GM21381 (cell line): ENCODE results near the gene CSK.

Source experiments
- ATAC-seq: cut with Tn5 transposase; IDR thresholded peaks from one replicate; pipeline ENCODE4 v1.9.1; 2021; ENCODE audit warnings: mild to moderate bottlenecking, moderate library complexity; ENCODE audit not compliant: unreplicated experiment

The CSK gene

DNA sequence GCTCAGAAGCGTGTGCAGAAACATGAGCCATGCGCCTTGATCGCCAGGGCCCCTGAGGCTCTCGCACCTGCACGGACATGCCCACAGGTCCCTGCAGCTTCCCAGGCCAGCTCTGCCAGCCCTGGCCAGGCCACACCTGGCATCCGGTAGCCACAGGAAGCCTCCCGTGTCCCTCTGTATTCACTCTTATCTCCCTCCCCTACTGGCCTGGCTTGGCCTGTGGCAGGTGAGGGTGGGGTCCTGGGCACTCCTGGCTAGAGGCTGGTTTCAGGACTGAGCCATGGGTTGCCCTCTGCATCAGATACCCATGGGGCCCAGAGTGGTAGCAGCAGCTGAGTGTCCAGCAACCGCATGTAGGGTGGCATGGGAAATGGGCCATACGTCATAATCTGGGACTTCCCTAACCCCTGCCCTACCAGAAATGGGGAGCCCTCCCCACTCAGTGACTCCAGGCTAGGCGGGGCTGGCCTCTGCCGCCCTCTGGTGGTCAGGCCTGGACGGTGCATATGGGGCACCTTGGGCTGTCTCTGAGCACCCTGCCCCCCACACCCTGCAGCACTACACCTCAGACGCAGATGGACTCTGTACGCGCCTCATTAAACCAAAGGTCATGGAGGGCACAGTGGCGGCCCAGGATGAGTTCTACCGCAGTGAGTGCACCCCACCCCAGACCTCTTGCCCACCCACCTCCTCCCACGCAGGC lies 18.1 kb downstream of the CSK start:
- ATAC-seq: peak; percentile 62

DNA sequence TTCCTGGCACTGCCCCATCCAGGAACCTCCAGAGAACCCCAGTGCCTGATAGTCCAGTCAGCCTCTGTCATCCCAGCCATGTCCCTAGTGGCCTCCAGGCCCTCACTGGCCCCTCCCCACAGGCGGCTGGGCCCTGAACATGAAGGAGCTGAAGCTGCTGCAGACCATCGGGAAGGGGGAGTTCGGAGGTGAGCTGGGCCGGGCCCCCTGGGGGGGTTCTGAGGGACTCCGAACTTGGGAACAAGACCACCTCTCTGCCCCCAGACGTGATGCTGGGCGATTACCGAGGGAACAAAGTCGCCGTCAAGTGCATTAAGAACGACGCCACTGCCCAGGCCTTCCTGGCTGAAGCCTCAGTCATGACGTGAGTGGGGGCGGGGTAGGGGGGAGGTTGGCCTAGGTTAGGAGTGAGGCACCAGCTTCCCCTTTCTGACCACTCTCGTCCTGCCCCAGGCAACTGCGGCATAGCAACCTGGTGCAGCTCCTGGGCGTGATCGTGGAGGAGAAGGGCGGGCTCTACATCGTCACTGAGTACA lies 18.7 kb downstream of the CSK start:
- ATAC-seq: no peak

DNA sequence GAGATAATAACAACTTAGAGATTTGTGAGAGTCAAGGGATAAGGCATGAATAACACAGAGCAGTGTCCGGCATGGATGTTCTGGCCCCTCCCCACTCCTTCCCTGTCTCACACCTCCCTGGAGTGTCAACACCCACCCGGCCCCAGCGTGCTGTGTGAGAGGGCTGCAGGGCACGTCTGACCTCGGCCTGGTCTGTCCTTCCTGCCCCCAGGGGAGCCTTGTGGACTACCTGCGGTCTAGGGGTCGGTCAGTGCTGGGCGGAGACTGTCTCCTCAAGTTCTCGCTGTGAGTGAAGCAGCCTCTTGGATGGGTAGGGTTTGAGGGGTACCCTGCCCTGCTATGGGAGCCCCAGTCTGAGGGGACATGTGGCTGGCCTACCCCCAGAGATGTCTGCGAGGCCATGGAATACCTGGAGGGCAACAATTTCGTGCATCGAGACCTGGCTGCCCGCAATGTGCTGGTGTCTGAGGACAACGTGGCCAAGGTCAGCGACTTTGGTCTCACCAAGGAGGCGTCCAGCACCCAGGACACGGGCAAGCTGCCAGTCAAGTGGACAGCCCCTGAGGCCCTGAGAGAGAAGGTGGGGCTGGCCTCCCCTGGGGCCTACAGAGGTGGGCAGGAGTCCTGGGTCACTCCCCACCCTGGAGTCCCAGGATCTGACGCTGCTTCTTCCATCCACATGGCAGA lies 19.6 kb downstream of the CSK start:
- no peak for ATAC-seq

DNA sequence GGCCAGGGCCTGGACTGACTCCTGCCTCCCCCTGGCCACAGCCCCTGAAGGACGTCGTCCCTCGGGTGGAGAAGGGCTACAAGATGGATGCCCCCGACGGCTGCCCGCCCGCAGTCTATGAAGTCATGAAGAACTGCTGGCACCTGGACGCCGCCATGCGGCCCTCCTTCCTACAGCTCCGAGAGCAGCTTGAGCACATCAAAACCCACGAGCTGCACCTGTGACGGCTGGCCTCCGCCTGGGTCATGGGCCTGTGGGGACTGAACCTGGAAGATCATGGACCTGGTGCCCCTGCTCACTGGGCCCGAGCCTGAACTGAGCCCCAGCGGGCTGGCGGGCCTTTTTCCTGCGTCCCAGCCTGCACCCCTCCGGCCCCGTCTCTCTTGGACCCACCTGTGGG lies 20.4 kb downstream of the CSK start:
- no peak for ATAC-seq

DNA sequence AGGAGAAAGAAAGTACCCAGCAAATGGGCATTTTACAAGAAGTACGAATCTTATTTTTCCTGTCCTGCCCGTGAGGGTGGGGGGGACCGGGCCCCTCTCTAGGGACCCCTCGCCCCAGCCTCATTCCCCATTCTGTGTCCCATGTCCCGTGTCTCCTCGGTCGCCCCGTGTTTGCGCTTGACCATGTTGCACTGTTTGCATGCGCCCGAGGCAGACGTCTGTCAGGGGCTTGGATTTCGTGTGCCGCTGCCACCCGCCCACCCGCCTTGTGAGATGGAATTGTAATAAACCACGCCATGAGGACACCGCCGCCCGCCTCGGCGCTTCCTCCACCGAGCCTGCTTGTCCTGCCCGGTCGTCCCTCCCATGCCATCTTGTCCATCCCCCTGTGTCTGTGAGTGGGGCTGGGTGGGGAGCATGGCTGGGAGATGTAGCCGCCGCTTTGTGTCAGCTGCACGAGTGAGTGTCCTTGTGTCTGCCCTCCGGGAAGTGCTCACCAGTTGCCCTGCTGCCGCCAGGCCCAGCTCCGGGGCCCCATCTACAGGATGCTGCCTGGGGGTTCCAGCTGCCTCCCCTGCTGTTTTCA lies 21.1 kb downstream of the CSK start:
- no peak for ATAC-seq

DNA sequence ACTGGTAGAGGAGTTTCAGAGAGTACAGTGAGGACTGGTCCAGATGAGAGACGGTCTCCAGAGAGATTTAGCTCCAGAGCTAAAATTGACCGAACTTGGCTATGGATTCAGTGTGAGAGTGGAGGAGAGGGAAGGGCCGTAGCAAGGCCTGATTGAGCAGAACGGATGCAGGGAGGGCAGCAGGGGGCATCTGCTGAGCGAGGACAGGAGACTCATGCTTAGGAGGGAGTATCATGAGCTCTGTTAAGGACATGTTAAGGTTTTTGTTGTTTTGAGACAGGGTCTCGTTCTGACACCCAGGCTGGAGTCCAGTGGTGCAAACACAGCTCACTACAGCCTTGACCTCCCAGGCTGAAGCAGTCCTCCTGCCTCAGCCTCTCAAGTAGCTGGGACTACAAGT lies 23.1 kb downstream of the CSK start:
- ATAC-seq: no peak

DNA sequence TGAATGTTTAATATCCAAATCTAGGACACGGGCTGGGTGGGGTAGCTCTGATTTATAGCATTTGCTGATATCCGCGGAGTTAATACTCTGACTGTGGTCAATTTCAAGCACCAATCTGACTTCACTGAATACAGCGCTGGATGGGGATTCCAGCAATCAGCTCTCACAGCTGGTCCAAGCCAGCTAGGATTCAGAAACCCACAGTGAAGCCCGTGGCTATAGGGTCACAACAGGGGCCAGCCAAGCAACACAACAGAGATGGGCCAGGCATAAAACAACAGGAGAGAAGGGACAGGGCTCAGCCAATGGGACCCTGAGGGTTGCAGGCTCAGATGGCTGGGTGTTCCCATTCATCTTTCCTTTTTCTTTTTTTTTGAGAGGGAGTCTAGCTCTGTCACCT lies 25.4 kb downstream of the CSK start:
- ATAC-seq: no peak

DNA sequence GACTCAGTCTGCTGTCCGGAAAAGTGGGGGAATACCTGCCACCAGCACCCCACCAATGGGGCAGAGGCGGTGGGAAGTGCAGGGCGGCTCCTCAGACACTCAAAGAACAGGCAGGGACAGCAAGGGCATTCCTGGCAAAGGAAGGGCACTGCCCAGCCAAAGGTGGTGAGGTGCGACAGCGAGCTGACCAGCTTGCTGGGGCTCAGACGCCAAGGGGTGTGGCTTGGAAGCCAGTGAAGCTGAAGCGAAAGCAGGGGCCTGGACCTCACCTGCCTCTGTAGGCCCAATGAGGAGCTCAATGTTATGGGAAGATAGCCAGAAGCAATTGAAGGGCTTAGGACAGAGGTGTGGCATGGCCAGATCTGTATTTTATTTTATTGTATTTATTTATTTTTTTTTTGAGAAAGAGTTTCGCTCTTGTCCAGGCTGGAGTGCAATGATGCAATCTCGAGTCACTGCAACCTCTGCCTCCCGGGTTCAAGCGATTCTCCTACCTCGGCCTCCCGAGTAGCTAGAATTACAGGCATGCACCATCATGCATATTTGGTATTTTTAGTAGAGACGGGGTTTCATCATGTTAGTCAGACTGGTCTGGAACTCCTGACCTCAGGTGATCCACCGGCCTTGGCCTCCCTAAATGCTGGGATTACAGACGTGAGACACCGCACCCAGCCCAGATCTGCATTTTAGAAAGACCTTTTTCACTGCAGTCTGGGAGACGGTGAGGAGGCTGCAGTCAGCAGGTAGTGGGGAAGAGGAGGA lies 26.4 kb downstream of the CSK start:
- no peak for ATAC-seq

DNA sequence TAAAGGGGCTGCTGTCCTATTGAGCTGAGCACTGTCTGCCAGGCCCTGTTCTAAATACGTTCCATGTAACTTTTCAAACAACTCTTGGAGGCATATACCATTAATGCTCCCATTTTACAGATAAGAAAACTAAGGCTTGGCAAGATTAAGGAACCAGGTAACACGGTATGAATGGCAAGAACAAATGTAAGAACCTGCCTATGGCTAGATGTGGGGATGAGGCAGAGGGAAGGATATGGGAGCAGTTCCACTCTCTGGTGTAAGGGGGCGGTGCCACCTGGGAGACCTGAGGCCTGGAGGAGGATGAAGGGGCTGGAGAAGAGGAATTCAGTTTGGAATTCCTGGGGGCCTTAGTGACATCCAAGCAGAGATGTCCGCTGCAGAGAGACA lies 27.0 kb downstream of the CSK start:
- no peak for ATAC-seq

DNA sequence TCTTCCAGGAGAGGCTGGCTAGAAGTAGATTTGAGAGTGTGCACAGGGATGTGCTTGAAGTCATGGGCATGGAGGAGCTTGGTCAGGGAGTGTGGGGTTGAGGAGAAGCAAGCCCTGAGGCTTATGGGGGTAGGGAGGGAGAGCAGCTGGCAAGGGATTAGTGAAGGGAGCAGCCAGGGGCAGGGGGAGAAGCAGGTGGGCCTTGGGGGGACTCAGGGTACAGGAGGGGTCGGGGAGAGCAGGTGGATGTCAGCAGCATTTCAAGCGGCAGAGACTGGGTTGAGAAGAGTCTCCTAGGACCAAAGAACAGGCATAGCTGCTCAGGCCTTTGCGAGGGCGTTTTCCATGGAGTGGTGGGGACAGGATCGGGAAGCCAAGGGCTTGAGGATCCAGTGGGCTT lies 27.4 kb downstream of the CSK start:
- no peak for ATAC-seq

DNA sequence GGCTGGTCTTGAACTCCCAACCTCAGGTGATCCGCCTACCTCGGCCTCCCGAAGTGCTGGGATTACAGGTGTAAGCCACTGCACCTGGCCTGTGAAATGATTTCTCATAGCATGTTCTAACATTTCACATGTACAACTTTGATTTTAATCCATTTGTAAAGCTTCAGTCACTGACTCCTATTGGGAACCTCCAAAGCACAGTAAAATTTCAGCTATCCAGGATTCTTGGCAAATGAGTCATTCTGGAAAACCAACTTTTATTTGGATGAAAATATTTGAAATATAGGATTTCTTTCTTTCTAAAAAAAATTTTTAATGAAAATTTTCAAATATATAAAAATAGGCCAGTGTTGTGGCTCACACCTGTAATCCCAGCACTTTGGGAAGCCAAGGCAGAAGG lies 28.1 kb downstream of the CSK start:
- ATAC-seq: no peak

DNA sequence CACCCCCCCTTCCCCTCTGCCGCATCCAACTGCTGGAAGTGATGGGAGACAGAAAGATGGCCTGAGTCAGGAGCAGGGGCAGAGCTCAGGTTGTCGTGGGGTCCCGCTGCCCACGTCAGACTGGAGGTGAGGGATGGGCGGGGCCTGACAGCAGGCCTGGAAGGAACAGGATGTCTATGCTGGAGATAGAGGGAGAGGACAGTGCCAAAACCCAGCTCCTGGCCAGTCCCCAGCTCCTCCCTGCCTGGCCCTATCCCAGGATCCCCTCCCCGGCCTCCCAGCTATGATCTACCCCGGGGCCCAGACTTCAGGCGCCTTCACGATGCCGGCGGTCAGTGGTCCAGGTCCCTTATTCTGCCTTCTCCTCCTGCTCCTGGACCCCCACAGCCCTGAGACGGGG lies 30.7 kb downstream of the CSK start, which contains the start of gene LMAN1L:
Gene LMAN1L (plus strand): TSS at position 303 of the 400 bp plus-strand sequence. CDS start 20 bp downstream, at position 323.
- no peak for ATAC-seq

DNA sequence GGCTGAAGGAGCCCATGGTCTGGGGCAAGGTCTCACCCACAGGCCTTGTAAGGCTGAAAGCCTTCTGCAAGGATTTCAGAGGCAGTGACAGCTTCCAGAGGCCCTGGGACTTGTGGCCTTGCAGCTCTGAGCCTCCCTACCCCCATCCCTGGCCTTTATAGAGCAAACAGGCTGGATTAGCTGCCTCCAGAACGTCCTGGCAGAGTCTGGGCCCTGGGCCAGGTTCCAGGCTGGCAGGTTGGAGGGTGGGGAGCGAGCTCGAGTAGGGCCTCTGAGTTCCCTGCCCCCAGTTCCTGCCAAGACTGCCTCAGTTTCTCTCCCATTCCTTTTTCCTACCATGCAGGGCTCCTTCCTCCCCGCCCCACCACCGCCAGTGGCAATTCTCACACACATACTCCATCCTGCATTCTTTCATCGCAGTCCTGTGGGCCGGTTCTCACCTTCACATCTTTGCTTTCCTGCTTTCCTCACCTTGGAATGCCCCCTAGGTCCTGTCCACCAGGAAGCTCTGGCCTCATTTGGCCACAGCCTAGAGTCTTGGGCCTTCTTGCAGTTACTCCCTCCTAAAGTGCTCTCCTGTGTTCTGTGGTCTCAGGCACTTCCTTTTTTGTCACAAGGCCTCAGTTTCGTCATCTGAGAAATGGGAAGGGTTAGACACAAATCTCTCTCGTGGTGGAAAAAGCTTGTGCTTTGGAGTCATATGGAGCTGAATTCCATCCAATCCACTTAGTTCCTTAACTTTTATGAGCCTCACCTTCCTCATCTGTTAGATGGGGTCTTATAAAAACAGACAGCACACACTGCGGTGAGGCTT lies 33.4 kb downstream of the CSK start:
- no peak for ATAC-seq

DNA sequence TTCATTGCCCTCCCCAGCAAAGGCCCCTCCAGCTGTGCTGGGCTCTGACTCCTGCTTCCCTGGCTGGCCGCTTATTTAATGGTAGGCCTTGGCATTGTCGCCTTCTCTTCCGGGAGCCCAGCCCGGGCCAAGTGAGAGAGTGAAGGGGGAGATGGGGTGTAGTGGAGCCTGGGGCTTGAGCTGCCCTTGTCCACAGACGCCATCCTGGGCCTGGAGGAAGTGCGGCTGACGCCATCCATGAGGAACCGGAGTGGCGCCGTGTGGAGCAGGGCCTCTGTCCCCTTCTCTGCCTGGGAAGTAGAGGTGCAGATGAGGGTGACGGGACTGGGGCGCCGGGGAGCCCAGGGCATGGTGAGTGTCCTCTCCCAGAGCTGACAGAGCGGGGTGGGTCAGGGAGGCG lies 34.1 kb downstream of the CSK start:
- no peak for ATAC-seq

DNA sequence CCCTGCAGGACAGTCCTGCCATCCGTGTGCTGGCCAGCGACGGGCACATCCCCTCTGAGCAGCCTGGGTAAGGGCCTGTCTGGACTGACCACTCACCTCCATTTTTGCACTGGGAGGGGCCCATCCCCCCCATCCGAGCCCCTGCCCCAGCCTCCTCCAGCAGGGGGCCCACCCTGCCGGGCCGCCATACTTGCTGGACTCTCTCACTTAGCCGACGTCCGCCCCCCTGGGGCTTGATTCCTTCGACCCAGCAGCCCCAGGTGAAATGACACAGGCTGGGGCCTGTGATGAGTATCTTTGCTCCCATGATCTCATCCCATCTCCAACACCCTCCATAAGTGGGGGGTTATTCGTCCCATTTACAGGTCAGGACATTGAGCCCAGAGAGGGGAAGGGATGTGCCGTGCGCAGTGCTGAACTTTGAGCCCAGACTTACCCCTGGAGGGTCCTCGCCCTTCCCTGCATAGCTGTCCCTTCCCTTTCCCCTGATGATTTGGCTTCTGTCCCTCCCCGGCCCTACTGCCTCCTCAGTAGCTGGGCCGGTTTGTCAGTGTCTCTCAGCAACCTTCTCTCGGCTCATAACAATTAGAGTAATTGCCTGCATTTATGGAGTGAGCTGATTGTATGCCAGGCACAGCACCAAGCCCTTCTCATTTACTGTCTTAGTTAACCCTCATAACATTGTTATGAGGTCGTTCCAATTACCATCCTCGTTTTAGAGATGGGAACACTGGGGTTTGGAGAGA lies 34.9 kb downstream of the CSK start:
- no peak for ATAC-seq

DNA sequence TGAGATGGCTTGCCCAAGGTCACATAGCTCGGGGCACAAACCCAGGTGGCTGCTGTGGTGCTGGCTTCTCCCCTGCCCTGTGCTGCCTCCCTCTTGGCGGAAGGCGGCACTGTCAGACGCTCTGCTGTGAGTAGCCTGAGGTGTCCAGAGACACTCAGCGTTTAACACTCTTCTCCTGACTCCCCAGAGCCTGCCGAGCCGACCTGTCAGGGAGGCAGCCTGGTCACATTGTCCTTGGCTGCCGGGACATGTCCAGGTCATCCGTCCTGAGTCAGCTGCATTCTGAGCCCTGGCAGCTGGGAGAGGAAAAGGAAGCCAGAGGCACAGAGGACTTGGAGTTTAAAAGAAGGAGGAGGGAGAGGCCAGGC lies 35.5 kb downstream of the CSK start:
- no peak for ATAC-seq

DNA sequence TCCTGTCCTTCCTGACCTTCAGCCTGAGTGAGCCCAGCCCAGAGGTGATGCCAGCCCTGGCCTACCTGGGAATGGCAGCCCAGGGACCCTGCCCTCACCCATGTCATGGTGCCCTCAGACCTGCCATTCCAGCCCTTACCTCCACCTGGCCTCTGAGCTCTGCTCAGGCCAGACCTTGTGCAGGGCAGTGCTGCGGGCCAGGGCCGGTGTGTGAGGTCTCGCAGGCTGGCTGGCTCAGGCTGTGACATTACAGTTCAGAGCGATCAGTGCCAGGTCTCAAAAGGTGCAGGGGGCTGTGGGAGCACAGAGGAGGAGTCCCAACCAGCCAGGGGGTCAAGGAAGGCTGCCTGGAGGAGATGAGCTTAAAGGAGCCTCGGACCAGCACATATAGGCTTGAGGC lies 38.2 kb downstream of the CSK start:
- ATAC-seq: no peak

DNA sequence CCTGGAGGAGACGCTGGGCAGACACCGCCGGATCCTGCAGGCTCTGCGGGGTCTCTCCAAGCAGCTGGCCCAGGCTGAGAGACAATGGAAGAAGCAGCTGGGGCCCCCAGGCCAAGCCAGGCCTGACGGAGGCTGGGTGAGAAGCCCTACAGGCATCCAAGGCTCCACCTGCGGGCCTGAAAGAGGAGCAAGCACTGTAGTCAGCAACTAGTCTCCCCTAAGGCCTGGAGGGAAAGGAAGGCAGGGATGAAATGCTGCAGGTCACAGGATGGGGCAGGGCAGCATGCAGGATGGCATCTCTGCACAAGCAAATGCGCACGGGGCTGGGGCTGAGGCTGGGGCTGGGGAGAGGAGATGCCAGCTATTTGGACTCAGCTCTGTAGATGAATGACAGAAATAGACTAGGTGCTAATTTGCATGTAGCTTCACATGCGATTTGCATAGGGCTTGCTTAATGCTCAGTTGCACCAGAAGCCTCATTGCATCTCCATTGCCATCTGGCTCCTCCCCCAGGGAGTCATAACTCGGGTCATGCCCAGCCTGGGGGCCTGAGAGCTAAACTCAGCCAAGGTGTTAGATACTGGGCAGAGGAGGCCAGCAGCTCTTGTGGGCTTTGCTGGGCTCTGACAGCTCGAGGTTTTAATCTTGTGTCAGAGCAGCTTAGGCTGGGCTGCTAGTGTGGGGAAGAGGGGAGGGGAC lies 39.4 kb downstream of the CSK start:
- ATAC-seq: peak; percentile 57

DNA sequence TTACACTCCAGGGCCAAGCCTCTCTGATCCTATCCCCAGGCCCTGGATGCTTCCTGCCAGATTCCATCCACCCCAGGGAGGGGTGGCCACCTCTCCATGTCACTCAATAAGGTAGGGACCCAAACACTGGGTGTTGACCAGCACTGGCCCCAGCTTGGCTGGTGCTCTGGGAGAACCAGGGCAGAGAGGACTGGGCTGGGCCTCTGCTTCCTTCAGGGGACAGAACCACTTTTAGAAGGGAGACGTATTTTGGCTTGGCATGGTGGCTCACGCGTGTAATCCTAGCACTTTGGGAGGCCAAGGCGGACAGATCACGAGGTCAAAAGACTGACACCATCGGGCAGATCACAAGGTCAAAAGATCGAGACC lies 39.9 kb downstream of the CSK start:
- ATAC-seq: no peak
